GM19025 (cell line): ENCODE results near the gene GANC.
A peak's percentile ranks its signal among the peaks of the same experiment; 100 is the strongest.
"Not testable (repeated sequence)": the region's sequence is repeated elsewhere in the genome, so short reads cannot be mapped to it uniquely, and the experiment has no call there.

ENCODE experiments used
- ATAC-seq: cut with Tn5 transposase; IDR thresholded peaks from one replicate; pipeline ENCODE4 v1.9.1; 2021; ENCODE audit warnings: mild to moderate bottlenecking, low read depth, moderate library complexity; ENCODE audit not compliant: unreplicated experiment

The GANC gene, protein sequence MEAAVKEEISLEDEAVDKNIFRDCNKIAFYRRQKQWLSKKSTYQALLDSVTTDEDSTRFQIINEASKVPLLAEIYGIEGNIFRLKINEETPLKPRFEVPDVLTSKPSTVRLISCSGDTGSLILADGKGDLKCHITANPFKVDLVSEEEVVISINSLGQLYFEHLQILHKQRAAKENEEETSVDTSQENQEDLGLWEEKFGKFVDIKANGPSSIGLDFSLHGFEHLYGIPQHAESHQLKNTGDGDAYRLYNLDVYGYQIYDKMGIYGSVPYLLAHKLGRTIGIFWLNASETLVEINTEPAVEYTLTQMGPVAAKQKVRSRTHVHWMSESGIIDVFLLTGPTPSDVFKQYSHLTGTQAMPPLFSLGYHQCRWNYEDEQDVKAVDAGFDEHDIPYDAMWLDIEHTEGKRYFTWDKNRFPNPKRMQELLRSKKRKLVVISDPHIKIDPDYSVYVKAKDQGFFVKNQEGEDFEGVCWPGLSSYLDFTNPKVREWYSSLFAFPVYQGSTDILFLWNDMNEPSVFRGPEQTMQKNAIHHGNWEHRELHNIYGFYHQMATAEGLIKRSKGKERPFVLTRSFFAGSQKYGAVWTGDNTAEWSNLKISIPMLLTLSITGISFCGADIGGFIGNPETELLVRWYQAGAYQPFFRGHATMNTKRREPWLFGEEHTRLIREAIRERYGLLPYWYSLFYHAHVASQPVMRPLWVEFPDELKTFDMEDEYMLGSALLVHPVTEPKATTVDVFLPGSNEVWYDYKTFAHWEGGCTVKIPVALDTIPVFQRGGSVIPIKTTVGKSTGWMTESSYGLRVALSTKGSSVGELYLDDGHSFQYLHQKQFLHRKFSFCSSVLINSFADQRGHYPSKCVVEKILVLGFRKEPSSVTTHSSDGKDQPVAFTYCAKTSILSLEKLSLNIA (N-terminal part only)

DNA sequence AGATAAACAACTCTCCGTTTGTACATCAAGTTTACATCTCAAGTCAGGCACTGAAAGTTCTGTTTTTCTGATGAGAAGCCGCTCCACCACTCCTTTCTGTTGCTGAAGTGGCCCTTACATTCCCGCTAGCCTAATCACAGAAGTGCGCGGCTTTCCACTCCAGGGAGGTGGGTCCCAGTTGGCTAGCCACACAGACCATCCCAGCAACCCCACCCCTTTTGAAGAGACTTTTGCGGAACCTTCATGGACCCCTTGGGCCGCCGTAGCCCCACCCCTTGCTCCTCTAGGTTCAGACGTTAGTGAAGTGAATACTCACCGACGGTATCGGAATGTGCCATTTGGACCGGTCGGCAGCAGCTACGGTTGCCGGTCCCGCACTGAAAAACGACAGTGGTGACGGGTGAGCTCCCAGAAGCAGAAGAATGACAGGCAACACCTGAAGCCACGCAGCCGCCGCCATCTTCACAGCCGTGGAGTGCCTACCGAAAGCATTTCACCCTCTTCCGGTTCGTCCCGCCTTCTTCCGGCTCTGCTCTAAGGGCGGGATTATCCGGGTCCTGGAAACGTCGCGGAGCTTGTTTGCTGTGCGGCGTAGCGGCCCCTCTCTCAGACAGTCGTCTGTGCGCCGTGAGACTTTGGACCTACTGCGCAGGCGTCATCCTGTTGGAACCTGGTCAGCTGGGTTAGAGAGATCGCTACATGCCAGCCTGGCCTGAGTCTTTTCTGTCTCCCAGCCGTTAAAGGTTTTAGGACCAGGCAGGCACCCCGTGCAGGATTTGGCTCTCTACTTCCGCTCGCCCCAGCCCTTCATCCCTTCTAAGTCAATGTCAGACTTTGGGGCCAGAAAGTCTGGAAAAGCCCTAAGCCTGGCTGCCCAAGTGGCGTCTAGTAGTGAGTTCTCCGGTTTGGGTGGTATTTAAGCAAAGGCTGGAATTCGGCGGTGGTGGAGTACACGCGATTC, at the start of gene GANC, which contains the start of gene TMEM87A:
TSS of gene GANC (plus strand) at position 263 of the 961 bp plus-strand sequence. CDS start 1,281 bp downstream, outside the sequence.
TSS of gene TMEM87A (minus strand) at position 495 of the 961 bp plus-strand sequence. CDS start at position 460, 35 bp downstream.
- ATAC-seq = peak; percentile 90

- no peak for ATAC-seq
Measured at GRCh38 chr15:42226648-42227047, 46.4 kb upstream of the GANC start.

GRCh38 chr15:42228036-42228435, 45.0 kb upstream of the GANC start:
- no peak for ATAC-seq

GRCh38 chr15:42228981-42229380, 44.0 kb upstream of the GANC start:
- ATAC-seq = not testable (repeated sequence)

DNA sequence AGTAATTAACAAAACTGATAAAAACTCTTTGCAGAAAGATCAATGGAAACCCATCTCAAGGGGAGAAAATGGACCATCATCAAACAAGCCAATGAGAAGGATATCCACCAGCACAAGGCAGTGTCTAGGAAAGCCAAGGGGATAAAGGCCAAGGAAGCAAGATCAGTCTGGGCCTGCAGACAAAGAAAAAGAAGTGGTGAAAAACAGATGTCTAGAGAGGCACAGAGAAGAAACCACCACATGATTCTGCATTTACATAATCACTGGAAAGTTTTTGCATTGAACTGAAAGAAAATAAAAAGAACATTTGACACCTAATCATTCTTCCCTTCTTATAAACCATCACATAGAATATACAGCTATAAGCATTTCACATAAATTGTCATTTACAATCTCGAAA, 41.9 kb upstream of the GANC start:
- no peak for ATAC-seq

GRCh38 chr15:42232606-42233005, 40.4 kb upstream of the GANC start:
- ATAC-seq = no peak

DNA sequence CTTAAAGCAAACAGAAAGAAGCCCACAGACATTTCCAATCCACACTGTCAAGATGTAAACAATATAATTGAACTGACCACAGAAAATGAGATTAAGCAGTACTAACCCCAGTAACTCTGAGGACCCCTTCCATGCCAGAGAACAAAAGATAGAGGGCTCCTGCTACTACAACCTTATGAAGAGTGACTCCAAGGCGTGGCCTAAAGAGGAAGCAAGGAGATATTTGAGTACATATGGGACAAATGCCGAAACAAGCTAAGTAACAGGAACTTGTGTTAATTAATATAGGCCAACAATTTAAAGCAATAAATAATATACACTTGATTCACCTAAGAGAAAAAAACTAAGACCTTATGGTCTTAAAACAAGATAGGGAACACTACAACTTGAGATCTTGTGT, 39.9 kb upstream of the GANC start:
- no peak for ATAC-seq

DNA sequence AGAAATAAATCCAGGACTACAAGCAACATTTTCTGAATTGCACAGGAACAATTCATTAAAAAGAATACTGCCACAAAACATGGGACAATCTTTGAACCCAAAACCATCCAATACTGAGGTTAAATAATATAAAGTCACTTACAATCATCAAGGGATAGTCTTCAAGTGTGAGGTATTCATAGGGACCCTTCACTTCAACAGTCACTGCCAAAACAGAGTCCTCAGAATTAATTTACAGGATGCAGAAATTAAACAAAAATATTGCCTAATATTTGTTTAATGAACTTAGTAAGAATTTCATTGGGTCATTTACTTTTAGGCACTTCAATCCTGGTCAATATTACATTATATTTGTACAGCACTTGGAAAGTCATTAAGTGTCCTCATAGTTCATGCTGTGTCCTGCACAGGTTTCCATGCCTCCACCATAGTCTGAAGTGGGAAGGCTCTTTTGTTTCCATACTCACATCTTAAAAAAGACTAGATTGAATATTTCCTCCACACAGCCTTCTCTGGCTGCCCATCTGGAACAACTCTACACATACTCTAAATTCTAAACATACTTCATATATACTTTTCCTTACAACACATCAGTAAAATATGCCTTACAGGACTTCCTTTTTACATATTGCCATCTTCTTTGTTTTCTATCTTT, 33.3 kb upstream of the GANC start:
- no peak for ATAC-seq

- no peak for ATAC-seq
Measured at GRCh38 chr15:42240823-42241222, 32.2 kb upstream of the GANC start.

- no peak for ATAC-seq
Measured at GRCh38 chr15:42253300-42253699, 19.7 kb upstream of the GANC start.

DNA sequence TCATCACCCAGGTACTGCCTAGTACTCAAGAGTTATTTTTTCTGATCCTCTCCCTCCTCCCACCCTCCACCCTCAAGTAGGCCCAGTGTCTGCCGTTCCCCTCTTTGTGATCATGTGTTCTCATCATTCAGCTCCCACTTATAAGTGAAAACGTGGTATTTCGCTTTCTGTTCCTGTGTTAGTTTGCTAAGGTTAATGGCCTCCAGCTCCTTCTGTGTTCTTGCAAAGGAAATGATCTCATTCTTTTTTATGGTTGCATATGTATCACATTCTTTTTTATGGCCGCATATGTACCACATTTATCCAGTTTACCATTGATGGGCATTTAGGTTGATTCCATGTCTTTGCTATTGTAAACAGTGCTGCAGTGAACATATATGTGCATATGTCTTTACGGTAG, 8.2 kb upstream of the GANC start:
- ATAC-seq = no peak

GRCh38 chr15:42267286-42267685, 5.7 kb upstream of the GANC start:
- ATAC-seq = no peak

GRCh38 chr15:42270551-42270950, 2.5 kb upstream of the GANC start:
- ATAC-seq = no peak

- ATAC-seq = no peak
Measured at GRCh38 chr15:42270996-42271395, 2.0 kb upstream of the GANC start.

- peak; percentile 20 for ATAC-seq
Measured at GRCh38 chr15:42273900-42274701, 1.1 kb downstream of the GANC start.

DNA sequence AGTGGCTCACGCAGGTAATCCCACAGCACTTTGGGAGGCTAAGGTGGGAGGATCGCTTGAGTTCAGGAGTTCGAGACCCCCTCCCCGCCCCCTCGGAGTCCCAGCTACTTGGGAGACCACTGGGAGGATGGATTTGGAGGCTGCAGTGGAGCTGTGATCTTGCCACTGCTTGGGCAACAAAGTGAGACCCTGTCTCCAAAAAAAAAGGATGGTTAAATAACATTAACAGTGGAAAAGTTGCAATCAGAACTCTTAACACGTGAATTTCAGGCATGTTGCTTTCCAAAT, 1.6 kb downstream of the GANC start:
- ATAC-seq = no peak

- ATAC-seq = no peak
Measured at GRCh38 chr15:42275780-42276391, 2.9 kb downstream of the GANC start.

DNA sequence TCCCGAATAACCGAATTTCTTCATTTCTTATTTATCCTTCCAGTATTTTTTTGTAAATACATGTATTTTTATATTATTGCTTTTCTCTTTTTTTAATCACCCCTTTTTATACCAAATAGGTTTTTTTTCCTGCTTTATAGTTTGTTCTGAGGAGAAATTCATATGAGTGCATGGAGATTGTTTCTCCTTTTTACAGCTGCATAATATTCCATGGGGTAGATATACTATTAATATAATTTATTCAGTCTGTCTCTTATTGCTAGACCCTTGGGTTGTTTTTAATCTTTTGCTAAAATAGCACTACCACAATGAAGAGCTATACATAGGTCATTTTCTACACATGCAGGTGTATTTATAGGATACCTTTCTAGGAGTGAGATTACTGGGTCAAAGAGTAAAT, 3.8 kb downstream of the GANC start:
- no peak for ATAC-seq
